Measurements from ENCODE around the gene FAM76A. TPM values are rescaled to one million over a fixed set of nuclear protein-coding genes. Genes with fewer than 3 reads are reported as not detected.
A peak's percentile ranks its signal among the peaks of the same experiment; 100 is the strongest.
"Not testable (repeated sequence)": the region's sequence is repeated elsewhere in the genome, so short reads cannot be mapped to it uniquely, and the experiment has no call there.

FAM76A gene
- total RNA-seq, 1 experiment from 2014 or later, result 9.7 TPM

- peak; percentile 5 for DNase-seq (ENCODE audit: unreplicated experiment)
- Mint-ChIP-seq H3K9me3 (ENCODE audit: unreplicated experiment) (no peaks in the 10 kb centered on the region), H3K36me3 (ENCODE audit: insufficient read depth, unreplicated experiment) (peaks cover 7% of the 10 kb centered on the region), H3K4me3 (ENCODE audit: unreplicated experiment) (no peak overlapping the region), H3K27me3 (ENCODE audit: insufficient read depth, unreplicated experiment) (no peaks in the 10 kb centered on the region), H3K27ac (ENCODE audit: low read depth, unreplicated experiment) (peak overlapping the region; percentile 33), H3K4me1 (ENCODE audit: insufficient read depth, unreplicated experiment) (peaks cover 9% of the 10 kb centered on the region)
- BruUV-seq (replicated peaks), result no TSS peak
- CTCF ChIA-PET, result interaction anchor here (0.6 to 1.0 kb wide), 2 partner anchors 10 to 13 kb away, joined by 4 to 5 read pairs; partner anchors contain the start of gene STX12
- POLR2A ChIA-PET, result interaction anchor here (0.6 to 4.5 kb wide), 2 partner anchors 12 to 44 kb away, joined by 4 to 48 read pairs; partner anchors contain the start of gene STX12
- no peak for TF ChIP-seq CTCF (IDR thresholded peaks at IDR 0.05; ENCODE audit: unreplicated experiment)
- intact Hi-C loops (cut with micrococcal nuclease), result no loop called here
Measured at GRCh38 chr1:27785781-27786455, 60.2 kb downstream of the FAM76A start.

GRCh38 chr1:27787895-27788294 lies 62.1 kb downstream of the FAM76A start:
- intact Hi-C loops (cut with micrococcal nuclease), result no loop called here
- no peak for TF ChIP-seq CTCF (IDR thresholded peaks at IDR 0.05; ENCODE audit: unreplicated experiment)
- Mint-ChIP-seq H3K36me3 (ENCODE audit: insufficient read depth, unreplicated experiment) (peaks cover 19% of the 10 kb centered on the region), H3K27me3 (ENCODE audit: insufficient read depth, unreplicated experiment) (no peaks in the 10 kb centered on the region), H3K9me3 (ENCODE audit: unreplicated experiment) (no peaks in the 10 kb centered on the region), H3K4me3 (ENCODE audit: unreplicated experiment) (no peak overlapping the region), H3K4me1 (ENCODE audit: insufficient read depth, unreplicated experiment) (peaks cover 9% of the 10 kb centered on the region), H3K27ac (ENCODE audit: low read depth, unreplicated experiment) (no peak overlapping the region)
- ChIA-PET CTCF (interaction anchor here (0.6 to 0.7 kb wide), 2 partner anchors 47 to 120 kb away, joined by 3 to 4 read pairs; no protein-coding TSS in a partner anchor), POLR2A (interaction anchor here (4.5 kb wide), 1 partner anchor 14 kb away, joined by 48 read pairs; the partner anchor contains the start of gene STX12)
- DNase-seq (ENCODE audit: unreplicated experiment), result peak; percentile 67
- no TSS peak for BruUV-seq (replicated peaks)

GRCh38 chr1:27789540-27790041 lies 63.8 kb downstream of the FAM76A start:
- H3K27me3 Mint-ChIP-seq (ENCODE audit: insufficient read depth, unreplicated experiment), result no peaks in the 10 kb centered on the region
- peaks cover 9% of the 10 kb centered on the region for H3K4me1 Mint-ChIP-seq (ENCODE audit: insufficient read depth, unreplicated experiment)
- intact Hi-C loops (cut with micrococcal nuclease), result no loop called here
- H3K27ac Mint-ChIP-seq (ENCODE audit: low read depth, unreplicated experiment), result no peak overlapping the region
- H3K36me3 Mint-ChIP-seq (ENCODE audit: insufficient read depth, unreplicated experiment), result peaks cover 33% of the 10 kb centered on the region
- no peaks in the 10 kb centered on the region for H3K9me3 Mint-ChIP-seq (ENCODE audit: unreplicated experiment)
- DNase-seq (ENCODE audit: unreplicated experiment), result no peak
- no peak overlapping the region for H3K4me3 Mint-ChIP-seq (ENCODE audit: unreplicated experiment)
- ChIA-PET CTCF (no interaction called here), POLR2A (interaction anchor here (1.2 to 1.6 kb wide), 2 partner anchors 9 to 17 kb away, joined by 3 to 6 read pairs; partner anchors contain the start of gene STX12)
- no peak for TF ChIP-seq CTCF (IDR thresholded peaks at IDR 0.05; ENCODE audit: unreplicated experiment)
- BruUV-seq (replicated peaks), result no TSS peak

GRCh38 chr1:27790270-27790669 lies 64.5 kb downstream of the FAM76A start:
- peaks cover 39% of the 10 kb centered on the region for H3K36me3 Mint-ChIP-seq (ENCODE audit: insufficient read depth, unreplicated experiment)
- H3K27me3 Mint-ChIP-seq (ENCODE audit: insufficient read depth, unreplicated experiment); DNase-seq (ENCODE audit: unreplicated experiment); H3K27ac Mint-ChIP-seq (ENCODE audit: low read depth, unreplicated experiment); H3K9me3 Mint-ChIP-seq (ENCODE audit: unreplicated experiment); H3K4me1 Mint-ChIP-seq (ENCODE audit: insufficient read depth, unreplicated experiment); BruUV-seq (replicated peaks); intact Hi-C loops (cut with micrococcal nuclease); H3K4me3 Mint-ChIP-seq (ENCODE audit: unreplicated experiment): not testable (repeated sequence)
- CTCF ChIA-PET, result interaction anchor here (0.6 kb wide), 1 partner anchor 48 kb away, joined by 3 read pairs; no protein-coding TSS in a partner anchor
- POLR2A ChIA-PET, result interaction anchor here (1.2 to 1.6 kb wide), 2 partner anchors 9 to 18 kb away, joined by 3 to 6 read pairs; partner anchors contain the start of gene STX12

All from MCF 10A (cell line).